ENCODE measurements around the gene ITPR3. TPM values are rescaled to one million over a fixed set of nuclear protein-coding genes. Genes with fewer than 3 reads are reported as not detected.
A peak's percentile ranks its signal among the peaks of the same experiment; 100 is the strongest.

ITPR3 gene
- total RNA-seq, 2 donors from 2014 or later = 15.6 to 17.1 TPM

GRCh38 chr6:33658982-33659689 lies 38.0 kb downstream of the ITPR3 start:
- no peak for DNase-seq (ENCODE audit: low spot score)

DNA sequence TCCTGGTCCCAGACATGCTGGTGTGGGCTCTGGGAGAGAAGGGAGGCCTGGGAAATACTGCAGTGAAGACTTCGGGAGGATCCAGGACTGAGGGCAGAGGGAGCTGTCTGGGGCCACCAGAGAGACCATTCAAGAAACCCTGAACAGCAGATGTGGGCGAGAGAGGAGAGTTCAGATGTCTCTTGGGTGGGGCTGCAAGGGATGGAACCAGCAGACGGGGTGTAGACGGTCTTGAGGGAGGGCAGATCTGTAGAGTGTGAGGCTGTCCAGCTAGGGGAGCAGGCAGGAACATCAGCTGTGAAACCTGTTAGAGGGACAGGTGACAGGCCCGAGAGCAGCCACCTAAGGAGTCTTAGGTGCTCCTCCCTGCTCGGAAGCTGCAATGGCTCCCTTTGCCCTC lies 38.9 kb downstream of the ITPR3 start:
- DNase-seq (ENCODE audit: low spot score) = no peak
- intact Hi-C loops (cut with DNase I) = loop anchor here in 1 of 2 donors (5.0 kb wide), 1 partner anchor 1398 kb away; no protein-coding TSS in a partner anchor

More at GRCh38 chr6:33658982-33659689, 38.0 kb downstream of the ITPR3 start:
- intact Hi-C loops (cut with DNase I) = no loop called here

DNA sequence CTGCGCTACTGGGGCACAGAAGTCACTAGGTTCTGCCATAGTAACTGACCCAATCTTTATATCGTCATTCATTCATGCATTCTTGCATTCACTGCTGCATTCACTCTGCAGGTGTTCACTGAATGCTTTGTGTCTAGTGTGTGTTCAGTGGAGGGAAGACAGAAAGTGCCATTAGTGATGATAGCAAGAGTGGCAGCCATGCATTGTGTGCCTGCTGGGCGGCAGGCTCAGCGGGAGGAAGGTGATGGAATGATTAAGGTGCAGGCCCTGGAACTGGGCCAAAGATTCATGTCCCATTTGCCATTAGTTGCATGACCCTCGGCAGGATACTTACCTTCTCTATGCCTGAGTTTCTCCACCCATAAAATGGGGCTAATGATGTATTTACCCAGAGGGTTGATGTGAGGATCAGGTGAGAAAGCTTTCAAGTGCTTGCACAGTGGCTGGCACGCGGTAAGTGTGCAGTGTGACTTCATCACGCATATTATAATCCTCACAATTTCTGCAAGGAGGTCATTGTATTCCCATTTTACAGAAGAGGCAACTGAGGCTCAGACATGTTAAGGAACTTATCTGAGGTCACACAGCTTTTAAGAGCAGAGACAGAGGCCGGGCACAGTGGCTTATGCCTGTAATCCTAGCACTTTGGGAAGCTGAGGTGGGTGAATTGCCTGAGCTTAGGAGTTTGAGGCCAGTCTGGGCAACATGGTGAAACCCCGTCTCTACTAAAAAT lies 40.1 kb downstream of the ITPR3 start:
- intact Hi-C loops (cut with DNase I) = loop anchor here in 1 of 2 donors (5.0 kb wide), 1 partner anchor 1399 kb away; no protein-coding TSS in a partner anchor
- DNase-seq (ENCODE audit: low spot score) = no peak

DNA sequence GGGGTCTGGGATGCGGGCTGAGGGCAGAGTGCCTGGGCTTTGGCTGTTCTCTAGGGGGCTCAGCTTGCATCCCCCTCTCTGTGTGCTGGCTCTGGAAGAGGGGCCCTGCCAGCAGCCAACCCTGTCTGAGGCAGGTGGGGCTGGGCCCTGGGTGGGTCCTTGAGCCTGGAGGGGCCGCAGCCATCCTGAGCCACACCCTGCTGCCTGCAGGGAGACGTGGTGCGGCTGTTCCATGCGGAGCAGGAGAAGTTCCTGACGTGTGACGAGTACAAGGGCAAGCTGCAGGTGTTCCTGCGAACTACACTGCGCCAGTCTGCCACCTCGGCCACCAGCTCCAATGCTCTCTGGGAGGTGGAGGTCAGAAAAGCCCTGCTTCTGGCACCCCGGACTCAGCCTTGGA lies 41.2 kb downstream of the ITPR3 start:
- DNase-seq (ENCODE audit: low spot score) = no peak
- intact Hi-C loops (cut with DNase I) = loop anchor here in 1 of 2 donors (5.0 kb wide), 1 partner anchor 1400 kb away; no protein-coding TSS in a partner anchor

DNA sequence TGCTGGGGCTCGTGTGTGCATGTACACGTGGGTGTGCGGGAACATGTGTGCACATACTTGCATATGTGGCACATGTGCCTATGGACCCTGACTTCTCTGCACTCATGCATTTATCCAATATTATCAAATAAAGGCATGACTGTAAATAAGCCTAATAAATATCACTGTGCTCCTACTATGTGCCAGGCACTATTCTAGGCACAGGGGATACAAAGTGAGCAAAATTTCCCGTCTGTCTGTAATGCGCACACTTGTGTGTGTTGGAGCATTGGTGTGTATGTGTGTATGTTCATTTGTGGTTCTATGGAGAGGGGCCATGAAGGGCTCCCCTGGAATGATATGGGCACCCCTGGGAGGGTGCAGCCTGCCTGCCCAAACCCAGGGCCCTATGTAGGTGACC lies 41.9 kb downstream of the ITPR3 start:
- intact Hi-C loops (cut with DNase I) = loop anchor here in 1 of 2 donors (5.0 kb wide), 1 partner anchor 1401 kb away; no protein-coding TSS in a partner anchor
- no peak for DNase-seq (ENCODE audit: low spot score)

- DNase-seq (ENCODE audit: low spot score) = no peak
- intact Hi-C loops (cut with DNase I) = loop anchor here in 1 of 2 donors (5.0 kb wide), 1 partner anchor 1402 kb away; no protein-coding TSS in a partner anchor
Observed at GRCh38 chr6:33663727-33664449, 42.8 kb downstream of the ITPR3 start.

- no peak for DNase-seq (ENCODE audit: low spot score)
- intact Hi-C loops (cut with DNase I) = loop anchor here in 1 of 2 donors (5.0 kb wide), 1 partner anchor 1402 kb away; no protein-coding TSS in a partner anchor
Observed at GRCh38 chr6:33664506-33665057, 43.5 kb downstream of the ITPR3 start.

DNA sequence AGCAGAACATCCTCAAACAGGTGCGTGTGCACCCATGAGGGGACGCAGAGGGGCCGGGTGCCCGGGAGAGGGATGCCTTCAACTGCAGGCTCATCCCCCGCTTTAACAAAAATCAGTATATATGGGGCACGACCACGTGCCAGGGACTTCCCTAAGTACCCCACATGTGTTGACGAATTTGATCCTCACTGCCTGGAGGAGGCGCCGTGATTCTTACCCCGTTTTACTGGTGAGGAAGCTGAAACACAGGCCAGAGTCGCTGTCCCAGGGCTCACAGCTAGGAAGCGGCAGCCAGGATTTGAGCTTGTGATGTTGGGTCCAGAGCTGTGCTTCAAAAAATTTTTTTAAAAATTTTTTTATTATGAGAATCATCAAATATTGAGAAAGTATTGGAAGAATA lies 44.8 kb downstream of the ITPR3 start:
- DNase-seq (ENCODE audit: low spot score) = no peak
- intact Hi-C loops (cut with DNase I) = no loop called here

DNA sequence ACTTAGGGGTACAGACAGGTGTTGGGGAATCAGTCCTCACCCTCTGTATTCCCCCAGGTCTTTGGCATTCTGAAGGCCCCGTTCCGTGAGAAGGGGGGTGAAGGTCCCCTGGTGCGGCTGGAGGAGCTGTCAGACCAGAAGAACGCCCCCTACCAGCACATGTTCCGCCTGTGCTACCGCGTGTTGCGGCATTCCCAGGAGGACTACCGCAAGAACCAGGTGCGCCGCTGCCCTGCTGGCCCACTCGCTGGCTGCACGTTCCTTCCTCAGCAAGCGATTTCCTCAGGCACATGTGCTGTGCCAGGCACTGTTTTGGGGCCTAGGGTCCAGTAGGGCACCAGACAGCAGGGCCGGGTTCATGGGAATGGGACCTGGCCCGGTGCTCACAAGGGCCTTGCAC lies 46.0 kb downstream of the ITPR3 start:
- no peak for DNase-seq (ENCODE audit: low spot score)
- intact Hi-C loops (cut with DNase I) = no loop called here

DNA sequence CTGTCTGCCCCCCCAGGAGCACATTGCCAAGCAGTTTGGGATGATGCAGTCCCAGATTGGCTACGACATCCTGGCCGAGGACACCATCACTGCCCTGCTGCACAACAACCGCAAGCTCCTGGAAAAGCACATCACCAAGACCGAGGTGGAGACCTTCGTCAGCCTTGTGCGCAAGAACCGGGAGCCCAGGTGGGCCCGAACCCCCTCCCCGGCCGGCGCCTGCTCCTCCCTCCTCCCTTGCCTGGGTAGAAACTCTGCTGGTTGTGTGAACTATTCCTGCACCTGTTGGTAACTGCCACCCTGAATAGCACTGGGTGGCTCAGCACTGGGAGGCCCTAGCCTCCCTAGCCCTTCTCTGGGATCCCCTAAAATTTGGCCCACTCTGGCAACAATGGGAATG lies 46.7 kb downstream of the ITPR3 start:
- DNase-seq (ENCODE audit: low spot score) = no peak
- intact Hi-C loops (cut with DNase I) = no loop called here

GRCh38 chr6:33668328-33668727 lies 47.2 kb downstream of the ITPR3 start:
- intact Hi-C loops (cut with DNase I) = no loop called here
- DNase-seq (ENCODE audit: low spot score) = no peak

DNA sequence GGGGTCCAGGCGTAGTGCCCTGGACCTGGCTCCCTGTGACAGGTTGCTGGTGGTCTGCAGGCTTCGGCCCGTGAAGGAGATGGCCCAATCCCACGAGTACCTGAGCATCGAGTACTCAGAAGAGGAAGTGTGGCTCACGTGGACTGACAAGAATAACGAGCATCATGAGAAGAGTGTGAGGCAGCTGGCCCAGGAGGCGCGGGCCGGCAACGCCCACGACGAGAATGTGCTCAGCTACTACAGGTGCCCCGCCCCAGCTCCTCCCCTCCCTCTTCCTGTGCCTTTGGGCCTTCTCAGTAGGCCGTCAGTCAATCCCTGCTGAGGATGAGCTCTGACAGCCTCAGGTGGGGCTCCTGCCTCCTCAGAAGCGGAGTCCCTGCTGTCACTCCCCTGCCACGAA lies 47.8 kb downstream of the ITPR3 start:
- DNase-seq (ENCODE audit: low spot score) = no peak
- intact Hi-C loops (cut with DNase I) = no loop called here

DNA sequence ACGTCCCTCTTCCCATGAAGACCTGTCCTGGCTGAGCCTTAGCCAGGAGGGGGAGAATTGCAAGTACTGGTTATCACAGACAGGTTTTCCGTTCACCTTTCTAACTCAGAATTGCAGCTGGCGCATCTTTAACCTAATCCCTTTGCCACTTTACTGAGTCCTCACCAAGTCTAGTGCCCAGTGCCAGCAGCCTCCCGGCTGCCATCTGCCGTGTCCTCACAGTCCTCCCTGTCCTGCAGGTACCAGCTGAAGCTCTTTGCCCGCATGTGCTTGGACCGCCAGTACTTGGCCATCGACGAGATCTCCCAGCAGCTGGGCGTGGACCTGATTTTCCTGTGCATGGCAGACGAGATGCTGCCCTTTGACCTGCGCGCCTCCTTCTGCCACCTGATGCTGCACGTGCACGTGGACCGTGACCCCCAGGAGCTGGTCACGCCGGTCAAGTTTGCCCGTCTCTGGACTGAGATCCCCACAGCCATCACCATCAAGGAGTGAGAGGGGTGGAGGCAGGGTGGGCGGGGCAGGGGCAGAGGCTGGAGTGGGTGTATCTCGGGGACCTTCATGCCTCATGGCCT lies 49.1 kb downstream of the ITPR3 start:
- no peak for DNase-seq (ENCODE audit: low spot score)
- intact Hi-C loops (cut with DNase I) = loop anchor here (5.0 to 10.0 kb wide), 2 partner anchors 83 to 85 kb away; partner anchors contain the start of gene BAK1 (in 1 of the 2)

DNA sequence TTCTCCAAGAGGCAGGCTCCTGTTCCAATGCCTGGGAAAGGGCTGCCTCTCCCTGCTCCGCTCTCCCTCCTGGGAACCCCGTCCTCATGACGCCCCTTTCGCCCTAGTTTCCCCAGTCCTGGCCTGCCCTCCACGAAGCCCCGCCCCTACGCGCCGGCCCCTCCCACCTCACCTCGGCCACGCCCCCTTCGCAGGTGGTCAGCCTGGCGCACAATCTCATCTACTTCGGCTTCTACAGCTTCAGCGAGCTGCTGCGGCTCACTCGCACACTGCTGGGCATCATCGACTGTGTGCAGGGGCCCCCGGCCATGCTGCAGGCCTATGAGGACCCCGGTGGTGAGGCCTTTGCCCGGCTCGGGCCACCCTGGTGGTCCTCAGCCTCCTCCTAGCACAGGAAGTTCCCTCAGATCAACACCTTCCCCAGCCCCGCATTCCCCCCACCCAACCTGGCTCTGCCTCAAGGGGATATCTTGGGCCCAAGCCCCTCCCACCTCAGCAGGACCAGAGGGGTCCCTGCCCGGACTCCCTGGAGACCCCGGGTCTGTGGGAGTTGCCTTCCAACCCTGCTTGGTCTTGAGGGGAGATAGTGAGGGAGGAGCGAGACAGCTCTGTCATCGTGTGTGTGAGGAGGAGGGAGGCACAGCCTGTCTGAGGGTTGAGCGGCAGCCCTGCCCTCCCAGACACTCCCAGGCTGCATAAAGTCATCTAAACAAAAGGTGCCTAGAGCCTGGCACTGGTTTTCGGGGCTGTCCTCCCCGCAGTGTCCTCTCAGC lies 50.0 kb downstream of the ITPR3 start:
- DNase-seq (ENCODE audit: low spot score) = no peak
- intact Hi-C loops (cut with DNase I) = loop anchor here (5.0 to 10.0 kb wide), 2 partner anchors 84 to 86 kb away; partner anchors contain the start of gene BAK1 (in 1 of the 2)

- intact Hi-C loops (cut with DNase I) = loop anchor here (5.0 to 10.0 kb wide), 2 partner anchors 84 to 87 kb away; partner anchors contain the start of gene BAK1 (in 1 of the 2)
- DNase-seq (ENCODE audit: low spot score) = no peak
Observed at GRCh38 chr6:33671744-33672072, 50.6 kb downstream of the ITPR3 start.

DNA sequence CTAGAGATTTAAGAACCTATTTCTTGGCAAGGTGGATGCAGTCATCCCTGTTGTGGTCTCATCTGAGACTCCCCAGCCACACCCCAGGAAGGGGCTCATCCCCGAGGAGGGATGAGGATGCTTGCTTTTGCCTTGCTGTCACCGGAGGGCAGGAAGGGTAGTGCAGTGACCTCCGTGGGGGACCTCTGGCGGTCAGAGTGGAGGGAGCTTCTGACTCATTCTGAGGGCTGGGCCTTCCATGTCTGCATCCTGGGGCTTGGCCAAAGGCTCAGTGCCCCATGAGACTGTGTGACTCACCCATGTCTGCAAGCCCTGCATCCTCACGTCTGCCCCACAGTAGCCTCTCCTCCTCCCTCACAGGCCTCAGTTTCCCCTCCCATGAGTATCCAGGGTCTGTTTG lies 51.7 kb downstream of the ITPR3 start:
- intact Hi-C loops (cut with DNase I) = loop anchor here (5.0 to 10.0 kb wide), 2 partner anchors 86 to 88 kb away; partner anchors contain the start of gene BAK1 (in 1 of the 2)
- DNase-seq (ENCODE audit: low spot score) = peak; percentile 97

DNA sequence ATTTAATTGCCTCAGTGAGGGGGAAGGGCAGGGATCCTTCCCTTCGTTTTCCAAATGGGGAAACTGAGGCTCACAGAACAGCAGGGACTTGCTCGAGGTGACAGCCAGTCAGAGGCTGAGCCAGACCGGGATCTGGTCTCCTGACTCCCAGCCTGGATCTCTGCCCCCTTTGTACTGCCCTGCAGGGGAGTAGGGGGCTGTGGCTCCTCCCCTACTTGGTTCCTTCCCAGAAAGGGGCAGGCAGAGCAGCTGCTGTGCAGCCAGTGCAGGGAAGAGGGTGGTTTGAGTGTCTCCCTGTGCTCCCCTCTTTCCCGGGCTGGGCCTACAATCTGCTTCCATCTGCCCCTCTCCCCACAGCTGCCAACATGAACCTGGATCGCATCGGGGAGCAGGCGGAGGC lies 52.7 kb downstream of the ITPR3 start:
- intact Hi-C loops (cut with DNase I) = loop anchor here (5.0 to 10.0 kb wide), 2 partner anchors 87 to 89 kb away; partner anchors contain the start of gene BAK1 (in 1 of the 2)
- DNase-seq (ENCODE audit: low spot score) = no peak

DNA sequence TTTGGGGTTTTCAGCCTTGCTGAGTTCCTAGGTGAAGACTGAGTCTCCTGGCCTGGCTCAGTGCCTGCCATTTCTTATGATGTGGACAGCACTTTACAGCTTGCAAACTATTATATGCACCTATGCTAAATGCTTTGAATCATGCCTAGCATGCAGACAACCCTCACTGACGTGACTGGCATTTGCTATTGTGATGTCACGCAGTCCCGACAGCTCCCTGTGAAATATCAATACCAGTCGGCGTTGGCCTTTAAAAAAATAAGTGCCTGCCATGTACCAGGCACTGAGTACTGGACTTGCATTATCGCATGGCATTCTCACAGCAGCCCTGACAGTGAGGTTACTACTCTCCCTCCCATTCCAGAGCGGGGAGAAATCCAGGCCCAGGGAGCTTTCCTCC lies 54.8 kb downstream of the ITPR3 start:
- intact Hi-C loops (cut with DNase I) = loop anchor here in 1 of 2 donors (10.0 kb wide), 1 partner anchor 91 kb away; the partner anchor contains the start of gene BAK1
- no peak for DNase-seq (ENCODE audit: low spot score)

All from posterior vena cava (tissue), 2 donors.